WTC11 (cell line): ENCODE results near the gene PLD1. TPM values are rescaled to one million over a fixed set of nuclear protein-coding genes. Genes with fewer than 3 reads are reported as not detected.

Source experiments
- ATAC-seq: fragments of 200-7000 bp; cut with Tn5 transposase; 2 replicates; pipeline ENCODE4 v1.10.0; 2021; ENCODE audit warnings: mild to moderate bottlenecking, moderate library complexity
- CTCF ChIA-PET: fragments of 300-600 bp; sonication (Branson Sonifier 250); formaldehyde crosslinking; loops from one replicate; lab custom pipeline; 2021; ENCODE audit warnings: antibody characterized with exemption; lab: Charles Lee
- POLR2A ChIA-PET: fragments of 350-600 bp; sonication (Branson Sonifier 250); formaldehyde crosslinking; loops from one replicate; lab custom pipeline; 2021; ENCODE audit warnings: antibody characterized with exemption; lab: Charles Lee
- DNase-seq: peaks from one replicate; pipeline ENCODE4 v3.0.0; 2021; ENCODE audit warnings: low spot score
- H3K27ac Mint-ChIP-seq: 2 replicates; pipeline ENCODE4 v1.8.0; 2021; ENCODE audit warnings: mixed read lengths
- H3K27me3 Mint-ChIP-seq: 2 replicates; pipeline ENCODE4 v1.8.0; 2021; ENCODE audit warnings: low read depth, mild to moderate bottlenecking, moderate library complexity, mixed read lengths
- H3K36me3 Mint-ChIP-seq: 2 replicates; pipeline ENCODE4 v1.8.0; 2021; ENCODE audit warnings: mixed read lengths
- H3K4me1 Mint-ChIP-seq: 2 replicates; pipeline ENCODE4 v1.8.0; 2022; ENCODE audit warnings: mixed read lengths
- H3K4me3 Mint-ChIP-seq: 2 replicates; pipeline ENCODE4 v1.8.0; 2021; ENCODE audit warnings: mild to moderate bottlenecking, moderate library complexity, mixed read lengths
- H3K9me3 Mint-ChIP-seq: 2 replicates; pipeline ENCODE4 v1.8.0; 2021; ENCODE audit warnings: mixed read lengths
- ETV6 ChIP-seq: sonication (generic); formaldehyde crosslinking; IDR thresholded peaks from 2 replicates; pipeline ENCODE4 v1.8.1; 2022; ENCODE audit warnings: mild to moderate bottlenecking, missing genetic modification reagents
- GRHL2 ChIP-seq: fragments of 250-450 bp; sonication (Bioruptor Pico); IDR thresholded peaks from 2 replicates; pipeline ENCODE4 v1.8.0; 2022; ENCODE audit warnings: mild to moderate bottlenecking, moderate library complexity; ENCODE audit not compliant: insufficient replicate concordance, severe bottlenecking
- GTF2I ChIP-seq: fragments of 250-450 bp; sonication (Bioruptor Pico); conservative IDR thresholded peaks from 2 replicates; pipeline ENCODE4 v1.4.0; 2021; ENCODE audit warnings: mild to moderate bottlenecking
- MXD4 ChIP-seq: fragments of 250-450 bp; sonication (Bioruptor Pico); IDR thresholded peaks from 2 replicates; pipeline ENCODE4 v1.8.0; 2021; ENCODE audit warnings: mild to moderate bottlenecking, moderate library complexity, borderline replicate concordance
- NFE2L1 ChIP-seq: sonication (generic); formaldehyde crosslinking; IDR thresholded peaks from 2 replicates; pipeline ENCODE4 v1.8.1; 2023; ENCODE audit warnings: missing genetic modification reagents
- NFYB ChIP-seq: sonication (generic); formaldehyde crosslinking; conservative IDR thresholded peaks from 2 replicates; pipeline ENCODE4 v1.8.0; 2022; ENCODE audit warnings: low read depth, missing genetic modification reagents
- TCF7 ChIP-seq: sonication (generic); formaldehyde crosslinking; IDR thresholded peaks from 2 replicates; pipeline ENCODE4 v1.8.0; 2022; ENCODE audit warnings: mild to moderate bottlenecking, low read depth, missing genetic modification reagents, moderate library complexity
- TP53 ChIP-seq: sonication (generic); formaldehyde crosslinking; IDR thresholded peaks from 2 replicates; pipeline ENCODE4 v1.8.1; 2023; ENCODE audit warnings: mild to moderate bottlenecking, missing genetic modification reagents
- ZBTB21 ChIP-seq: sonication (generic); formaldehyde crosslinking; IDR thresholded peaks from 2 replicates; pipeline ENCODE4 v1.8.1; 2023; ENCODE audit warnings: mild to moderate bottlenecking, missing genetic modification reagents, borderline replicate concordance
- ZNF121 ChIP-seq: sonication (generic); formaldehyde crosslinking; IDR thresholded peaks from 2 replicates; pipeline ENCODE4 v1.8.0; 2023; ENCODE audit warnings: missing genetic modification reagents
- total RNA-seq: library from RNA; stranded (reverse); gene quantifications from 3 replicates; pipeline ENCODE4 v1.2.3, GENCODE V29; 2021
- TF ChIP-seq, protein P1 (sequence below): sonication (generic); formaldehyde crosslinking; IDR thresholded peaks from 2 replicates; pipeline ENCODE4 v1.8.1; 2022; ENCODE audit warnings: low read depth, mild to moderate bottlenecking, moderate library complexity, missing genetic modification reagents, borderline replicate concordance
- TF ChIP-seq, protein P2 (sequence below): sonication (generic); formaldehyde crosslinking; IDR thresholded peaks from 2 replicates; pipeline ENCODE4 v1.8.0; 2023; ENCODE audit warnings: missing genetic modification reagents
- TF ChIP-seq, protein P3 (sequence below): sonication (generic); formaldehyde crosslinking; IDR thresholded peaks from 2 replicates; pipeline ENCODE4 v1.8.1; 2023; ENCODE audit warnings: mild to moderate bottlenecking, missing genetic modification reagents
- TF ChIP-seq, protein P4 (sequence below): sonication (generic); formaldehyde crosslinking; IDR thresholded peaks from 2 replicates; pipeline ENCODE4 v1.8.1; 2022; ENCODE audit warnings: low read depth, missing genetic modification reagents, borderline replicate concordance

The PLD1 gene
- total RNA-seq, 1 experiment from 2014 or later = 4.0 TPM

DNA sequence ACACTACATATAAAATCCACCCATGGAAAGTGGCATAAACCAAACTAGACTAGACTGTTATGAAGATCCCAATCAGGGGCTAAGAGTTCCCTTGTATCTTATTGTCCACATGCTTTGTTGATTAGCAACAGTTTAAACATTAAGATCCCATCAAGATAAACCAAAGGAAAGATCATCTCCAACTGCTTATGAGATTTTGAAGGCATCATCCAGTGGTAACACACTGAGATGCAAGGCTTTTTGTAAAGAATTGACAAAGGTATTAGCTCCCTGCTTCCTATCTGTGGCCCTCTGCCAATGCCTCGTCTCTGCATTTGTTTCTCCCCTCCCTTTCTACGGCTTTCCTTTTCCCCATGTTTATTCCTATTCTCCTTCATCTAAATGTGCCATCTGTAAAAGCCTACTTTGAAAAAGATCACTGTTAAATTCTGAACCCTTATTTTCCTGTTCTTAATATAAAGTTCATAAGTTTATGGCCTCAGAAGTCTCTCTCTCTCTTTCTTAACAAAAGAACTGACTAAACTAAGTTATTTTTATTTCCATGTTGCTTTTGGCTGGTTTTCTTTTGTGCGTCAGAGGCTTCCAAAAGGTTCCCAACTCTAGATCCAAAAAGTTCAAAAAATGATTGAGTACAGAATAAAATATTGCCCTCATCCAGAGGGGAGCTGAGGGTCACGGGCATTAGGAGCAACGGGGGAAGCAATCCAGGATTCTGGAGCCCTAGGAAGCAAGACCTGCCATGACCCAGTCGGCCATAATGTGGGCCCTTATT lies 5.5 kb downstream of the PLD1 start (continued):
- TF ChIP-seq GRHL2 (CRISPR knock-in tag) (no peak), TP53 (no peak), GTF2I (CRISPR knock-in tag) (no peak)
- TF ChIP-seq, protein P1, sequence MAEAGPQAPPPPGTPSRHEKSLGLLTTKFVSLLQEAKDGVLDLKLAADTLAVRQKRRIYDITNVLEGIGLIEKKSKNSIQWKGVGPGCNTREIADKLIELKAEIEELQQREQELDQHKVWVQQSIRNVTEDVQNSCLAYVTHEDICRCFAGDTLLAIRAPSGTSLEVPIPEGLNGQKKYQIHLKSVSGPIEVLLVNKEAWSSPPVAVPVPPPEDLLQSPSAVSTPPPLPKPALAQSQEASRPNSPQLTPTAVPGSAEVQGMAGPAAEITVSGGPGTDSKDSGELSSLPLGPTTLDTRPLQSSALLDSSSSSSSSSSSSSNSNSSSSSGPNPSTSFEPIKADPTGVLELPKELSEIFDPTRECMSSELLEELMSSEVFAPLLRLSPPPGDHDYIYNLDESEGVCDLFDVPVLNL (CRISPR knock-in tag) = no peak

DNA sequence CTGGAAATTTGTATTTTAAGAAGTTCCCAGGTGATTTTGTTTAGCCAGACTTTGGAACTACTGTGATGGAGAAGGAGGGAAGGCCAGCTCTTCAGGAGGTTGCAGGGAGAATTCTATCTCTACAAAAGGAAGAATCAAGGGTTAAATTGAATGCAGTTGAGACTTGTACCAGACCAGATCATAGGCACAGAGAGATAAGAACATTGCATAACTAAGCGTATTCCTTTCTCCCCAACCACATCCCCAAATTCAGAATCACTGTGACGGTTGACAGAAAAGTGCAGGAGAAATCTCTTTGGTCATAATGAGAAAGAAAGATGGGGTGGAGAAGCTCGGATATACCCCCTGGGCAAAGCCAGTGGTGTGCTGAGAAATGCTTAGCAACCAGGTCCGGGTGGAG lies 7.2 kb downstream of the PLD1 start:
- no peak for DNase-seq
- TF ChIP-seq, protein P2, sequence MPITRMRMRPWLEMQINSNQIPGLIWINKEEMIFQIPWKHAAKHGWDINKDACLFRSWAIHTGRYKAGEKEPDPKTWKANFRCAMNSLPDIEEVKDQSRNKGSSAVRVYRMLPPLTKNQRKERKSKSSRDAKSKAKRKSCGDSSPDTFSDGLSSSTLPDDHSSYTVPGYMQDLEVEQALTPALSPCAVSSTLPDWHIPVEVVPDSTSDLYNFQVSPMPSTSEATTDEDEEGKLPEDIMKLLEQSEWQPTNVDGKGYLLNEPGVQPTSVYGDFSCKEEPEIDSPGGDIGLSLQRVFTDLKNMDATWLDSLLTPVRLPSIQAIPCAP = no peak
- no peak for TF ChIP-seq ZNF121
- TF ChIP-seq NFYB (CRISPR knock-in tag) = no peak
- TF ChIP-seq, protein P3, sequence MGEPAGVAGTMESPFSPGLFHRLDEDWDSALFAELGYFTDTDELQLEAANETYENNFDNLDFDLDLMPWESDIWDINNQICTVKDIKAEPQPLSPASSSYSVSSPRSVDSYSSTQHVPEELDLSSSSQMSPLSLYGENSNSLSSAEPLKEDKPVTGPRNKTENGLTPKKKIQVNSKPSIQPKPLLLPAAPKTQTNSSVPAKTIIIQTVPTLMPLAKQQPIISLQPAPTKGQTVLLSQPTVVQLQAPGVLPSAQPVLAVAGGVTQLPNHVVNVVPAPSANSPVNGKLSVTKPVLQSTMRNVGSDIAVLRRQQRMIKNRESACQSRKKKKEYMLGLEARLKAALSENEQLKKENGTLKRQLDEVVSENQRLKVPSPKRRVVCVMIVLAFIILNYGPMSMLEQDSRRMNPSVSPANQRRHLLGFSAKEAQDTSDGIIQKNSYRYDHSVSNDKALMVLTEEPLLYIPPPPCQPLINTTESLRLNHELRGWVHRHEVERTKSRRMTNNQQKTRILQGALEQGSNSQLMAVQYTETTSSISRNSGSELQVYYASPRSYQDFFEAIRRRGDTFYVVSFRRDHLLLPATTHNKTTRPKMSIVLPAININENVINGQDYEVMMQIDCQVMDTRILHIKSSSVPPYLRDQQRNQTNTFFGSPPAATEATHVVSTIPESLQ = no peak
- TF ChIP-seq, protein P4, sequence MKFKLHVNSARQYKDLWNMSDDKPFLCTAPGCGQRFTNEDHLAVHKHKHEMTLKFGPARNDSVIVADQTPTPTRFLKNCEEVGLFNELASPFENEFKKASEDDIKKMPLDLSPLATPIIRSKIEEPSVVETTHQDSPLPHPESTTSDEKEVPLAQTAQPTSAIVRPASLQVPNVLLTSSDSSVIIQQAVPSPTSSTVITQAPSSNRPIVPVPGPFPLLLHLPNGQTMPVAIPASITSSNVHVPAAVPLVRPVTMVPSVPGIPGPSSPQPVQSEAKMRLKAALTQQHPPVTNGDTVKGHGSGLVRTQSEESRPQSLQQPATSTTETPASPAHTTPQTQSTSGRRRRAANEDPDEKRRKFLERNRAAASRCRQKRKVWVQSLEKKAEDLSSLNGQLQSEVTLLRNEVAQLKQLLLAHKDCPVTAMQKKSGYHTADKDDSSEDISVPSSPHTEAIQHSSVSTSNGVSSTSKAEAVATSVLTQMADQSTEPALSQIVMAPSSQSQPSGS (CRISPR knock-in tag) = no peak
- no peak for TF ChIP-seq ZBTB21
- TF ChIP-seq, all 79 proteins: peak for 0
- POLR2A ChIA-PET = no interaction called here
- H3K36me3 Mint-ChIP-seq = no peaks in the 10 kb centered on the region
- CTCF ChIA-PET = no interaction called here
- H3K27ac Mint-ChIP-seq = no peak overlapping the region
- H3K4me3 Mint-ChIP-seq = no peak overlapping the region
- no peaks in the 10 kb centered on the region; the same call in 1 of the 2 replicates for H3K9me3 Mint-ChIP-seq
- peaks cover 4% of the 10 kb centered on the region for H3K27me3 Mint-ChIP-seq
- ATAC-seq = no peak
- peaks cover 6% of the 10 kb centered on the region for H3K4me1 Mint-ChIP-seq

DNA sequence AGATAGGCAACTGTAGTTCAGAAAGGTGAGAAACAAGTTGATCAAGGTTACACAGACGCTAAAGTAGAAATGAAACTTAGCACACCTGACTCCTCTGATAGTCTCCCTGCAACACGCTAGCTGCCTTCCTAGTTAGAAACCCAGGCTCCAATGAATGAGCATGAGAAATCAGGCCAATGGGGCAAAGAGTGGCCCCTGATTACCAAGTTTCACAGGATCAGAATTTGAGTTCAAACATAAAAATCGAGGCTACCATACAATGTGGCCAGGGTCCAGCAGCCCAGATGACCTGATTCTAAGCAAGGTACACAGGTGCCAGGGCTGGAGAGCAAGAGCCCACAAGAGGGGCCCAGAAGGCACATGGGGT lies 7.7 kb downstream of the PLD1 start:
- Mint-ChIP-seq H3K4me1 (peaks cover 10% of the 10 kb centered on the region), H3K27me3 (peaks cover under 1% of the 10 kb centered on the region; the same call in 1 of the 2 replicates), H3K4me3 (no peak overlapping the region), H3K27ac (no peak overlapping the region), H3K9me3 (no peaks in the 10 kb centered on the region; the same call in 1 of the 2 replicates), H3K36me3 (no peaks in the 10 kb centered on the region)
- TF ChIP-seq TCF7 (no peak), ETV6 (no peak), MXD4 (no peak), NFE2L1 (CRISPR knock-in tag) (no peak)
- TF ChIP-seq, protein P3 = no peak
- no peak for DNase-seq
- ATAC-seq = no peak
- ChIA-PET POLR2A (no interaction called here), CTCF (no interaction called here)
